Measurements from ENCODE around the gene C19orf67. TPM values are rescaled to one million over a fixed set of nuclear protein-coding genes. Genes with fewer than 3 reads are reported as not detected.
A peak's percentile ranks its signal among the peaks of the same experiment; 100 is the strongest.

Gene C19orf67
- total and polyA plus RNA-seq, 2 of the 13 experiments (the other 11 are each of a cell fraction or from before 2014, with no cell fraction given) = 0.11 to 0.32 TPM

DNA sequence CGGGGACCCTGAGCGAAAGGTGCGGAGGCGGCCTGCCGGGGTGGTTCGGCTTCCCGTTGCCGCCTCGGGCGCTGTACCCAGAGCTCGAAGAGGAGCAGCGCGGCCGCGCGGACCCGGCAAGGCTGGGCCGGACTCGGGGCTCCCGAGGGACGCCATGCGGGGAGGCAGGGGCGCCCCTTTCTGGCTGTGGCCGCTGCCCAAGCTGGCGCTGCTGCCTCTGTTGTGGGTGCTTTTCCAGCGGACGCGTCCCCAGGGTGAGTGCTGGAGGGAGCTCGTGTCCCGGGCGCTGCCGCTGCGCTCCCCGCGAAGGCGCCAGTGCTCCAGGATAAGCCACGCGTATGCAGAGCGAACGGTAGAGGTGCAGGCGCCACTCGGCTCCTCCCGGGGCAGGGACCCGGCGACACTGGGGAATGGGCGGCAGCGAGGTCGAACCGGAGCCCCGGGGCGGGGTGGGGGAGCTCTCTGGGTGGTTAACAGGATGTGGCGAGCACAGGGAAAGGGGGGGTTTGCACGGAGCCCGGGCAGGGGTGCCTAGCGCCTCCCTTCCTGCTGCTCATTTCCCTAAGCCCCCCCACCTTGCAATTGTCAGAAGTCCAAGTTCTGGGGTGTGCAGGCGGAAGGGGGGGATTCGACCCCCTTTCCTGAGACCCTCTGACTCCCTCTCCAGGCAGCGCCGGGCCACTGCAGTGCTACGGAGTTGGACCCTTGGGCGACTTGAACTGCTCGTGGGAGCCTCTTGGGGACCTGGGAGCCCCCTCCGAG is 53.7 kb downstream of the C19orf67 start, which contains the start of gene IL27RA (continued):
- TF ChIP-seq SAFB2 (CRISPR knock-in tag; IDR thresholded peaks at IDR 0.05; ENCODE audit: borderline replicate concordance, low read depth) (peak; percentile 88; the same call in 1 of the 2 replicates), NR2F1 (CRISPR knock-in tag; IDR thresholded peaks at IDR 0.05) (no peak), TGIF2 (CRISPR knock-in tag; IDR thresholded peaks at IDR 0.05) (no peak), FIP1L1 (IDR thresholded peaks at IDR 0.05; ENCODE audit: borderline replicate concordance, insufficient read depth, low read depth, low read length) (no peak), ZNF33B (CRISPR knock-in tag; IDR thresholded peaks at IDR 0.05) (peak; percentile 59), IRF2 (CRISPR knock-in tag; IDR thresholded peaks at IDR 0.05) (no peak; the same call in 1 of the 2 replicates), ATRX (CRISPR knock-in tag; IDR thresholded peaks at IDR 0.05; ENCODE audit: borderline replicate concordance) (no peak), ASH2L (IDR thresholded peaks at IDR 0.05; ENCODE audit: insufficient read length, low read depth, low read length) (no peak), MAFK (conservative IDR thresholded peaks at IDR 0.05 in 1 of 2, IDR thresholded peaks at IDR 0.05 in 1 of 2; ENCODE audit: low read length in 2 of 2) (no peak), HNRNPK (IDR thresholded peaks at IDR 0.05; ENCODE audit: low read depth, low read length, poor library complexity, severe bottlenecking) (peak; percentile 35), GATAD1 (CRISPR knock-in tag; IDR thresholded peaks at IDR 0.05) (no peak), XRCC5 (optimal IDR thresholded peaks at IDR 0.05; ENCODE audit: low read length) (peak; percentile 49)
- TF ChIP-seq, protein P1, sequence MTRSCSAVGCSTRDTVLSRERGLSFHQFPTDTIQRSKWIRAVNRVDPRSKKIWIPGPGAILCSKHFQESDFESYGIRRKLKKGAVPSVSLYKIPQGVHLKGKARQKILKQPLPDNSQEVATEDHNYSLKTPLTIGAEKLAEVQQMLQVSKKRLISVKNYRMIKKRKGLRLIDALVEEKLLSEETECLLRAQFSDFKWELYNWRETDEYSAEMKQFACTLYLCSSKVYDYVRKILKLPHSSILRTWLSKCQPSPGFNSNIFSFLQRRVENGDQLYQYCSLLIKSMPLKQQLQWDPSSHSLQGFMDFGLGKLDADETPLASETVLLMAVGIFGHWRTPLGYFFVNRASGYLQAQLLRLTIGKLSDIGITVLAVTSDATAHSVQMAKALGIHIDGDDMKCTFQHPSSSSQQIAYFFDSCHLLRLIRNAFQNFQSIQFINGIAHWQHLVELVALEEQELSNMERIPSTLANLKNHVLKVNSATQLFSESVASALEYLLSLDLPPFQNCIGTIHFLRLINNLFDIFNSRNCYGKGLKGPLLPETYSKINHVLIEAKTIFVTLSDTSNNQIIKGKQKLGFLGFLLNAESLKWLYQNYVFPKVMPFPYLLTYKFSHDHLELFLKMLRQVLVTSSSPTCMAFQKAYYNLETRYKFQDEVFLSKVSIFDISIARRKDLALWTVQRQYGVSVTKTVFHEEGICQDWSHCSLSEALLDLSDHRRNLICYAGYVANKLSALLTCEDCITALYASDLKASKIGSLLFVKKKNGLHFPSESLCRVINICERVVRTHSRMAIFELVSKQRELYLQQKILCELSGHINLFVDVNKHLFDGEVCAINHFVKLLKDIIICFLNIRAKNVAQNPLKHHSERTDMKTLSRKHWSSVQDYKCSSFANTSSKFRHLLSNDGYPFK (CRISPR knock-in tag; IDR thresholded peaks at IDR 0.05; ENCODE audit: borderline replicate concordance) = 0 out of 2 replicates have a peak, but pooled peaks have one; percentile 32
- TF ChIP-seq, protein P2, sequence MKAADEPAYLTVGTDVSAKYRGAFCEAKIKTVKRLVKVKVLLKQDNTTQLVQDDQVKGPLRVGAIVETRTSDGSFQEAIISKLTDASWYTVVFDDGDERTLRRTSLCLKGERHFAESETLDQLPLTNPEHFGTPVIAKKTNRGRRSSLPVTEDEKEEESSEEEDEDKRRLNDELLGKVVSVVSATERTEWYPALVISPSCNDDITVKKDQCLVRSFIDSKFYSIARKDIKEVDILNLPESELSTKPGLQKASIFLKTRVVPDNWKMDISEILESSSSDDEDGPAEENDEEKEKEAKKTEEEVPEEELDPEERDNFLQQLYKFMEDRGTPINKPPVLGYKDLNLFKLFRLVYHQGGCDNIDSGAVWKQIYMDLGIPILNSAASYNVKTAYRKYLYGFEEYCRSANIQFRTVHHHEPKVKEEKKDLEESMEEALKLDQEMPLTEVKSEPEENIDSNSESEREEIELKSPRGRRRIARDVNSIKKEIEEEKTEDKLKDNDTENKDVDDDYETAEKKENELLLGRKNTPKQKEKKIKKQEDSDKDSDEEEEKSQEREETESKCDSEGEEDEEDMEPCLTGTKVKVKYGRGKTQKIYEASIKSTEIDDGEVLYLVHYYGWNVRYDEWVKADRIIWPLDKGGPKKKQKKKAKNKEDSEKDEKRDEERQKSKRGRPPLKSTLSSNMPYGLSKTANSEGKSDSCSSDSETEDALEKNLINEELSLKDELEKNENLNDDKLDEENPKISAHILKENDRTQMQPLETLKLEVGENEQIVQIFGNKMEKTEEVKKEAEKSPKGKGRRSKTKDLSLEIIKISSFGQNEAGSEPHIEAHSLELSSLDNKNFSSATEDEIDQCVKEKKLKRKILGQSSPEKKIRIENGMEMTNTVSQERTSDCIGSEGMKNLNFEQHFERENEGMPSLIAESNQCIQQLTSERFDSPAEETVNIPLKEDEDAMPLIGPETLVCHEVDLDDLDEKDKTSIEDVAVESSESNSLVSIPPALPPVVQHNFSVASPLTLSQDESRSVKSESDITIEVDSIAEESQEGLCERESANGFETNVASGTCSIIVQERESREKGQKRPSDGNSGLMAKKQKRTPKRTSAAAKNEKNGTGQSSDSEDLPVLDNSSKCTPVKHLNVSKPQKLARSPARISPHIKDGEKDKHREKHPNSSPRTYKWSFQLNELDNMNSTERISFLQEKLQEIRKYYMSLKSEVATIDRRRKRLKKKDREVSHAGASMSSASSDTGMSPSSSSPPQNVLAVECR (CRISPR knock-in tag; IDR thresholded peaks at IDR 0.05; ENCODE audit: borderline replicate concordance) = peak; percentile 66
- TF ChIP-seq, protein P3, sequence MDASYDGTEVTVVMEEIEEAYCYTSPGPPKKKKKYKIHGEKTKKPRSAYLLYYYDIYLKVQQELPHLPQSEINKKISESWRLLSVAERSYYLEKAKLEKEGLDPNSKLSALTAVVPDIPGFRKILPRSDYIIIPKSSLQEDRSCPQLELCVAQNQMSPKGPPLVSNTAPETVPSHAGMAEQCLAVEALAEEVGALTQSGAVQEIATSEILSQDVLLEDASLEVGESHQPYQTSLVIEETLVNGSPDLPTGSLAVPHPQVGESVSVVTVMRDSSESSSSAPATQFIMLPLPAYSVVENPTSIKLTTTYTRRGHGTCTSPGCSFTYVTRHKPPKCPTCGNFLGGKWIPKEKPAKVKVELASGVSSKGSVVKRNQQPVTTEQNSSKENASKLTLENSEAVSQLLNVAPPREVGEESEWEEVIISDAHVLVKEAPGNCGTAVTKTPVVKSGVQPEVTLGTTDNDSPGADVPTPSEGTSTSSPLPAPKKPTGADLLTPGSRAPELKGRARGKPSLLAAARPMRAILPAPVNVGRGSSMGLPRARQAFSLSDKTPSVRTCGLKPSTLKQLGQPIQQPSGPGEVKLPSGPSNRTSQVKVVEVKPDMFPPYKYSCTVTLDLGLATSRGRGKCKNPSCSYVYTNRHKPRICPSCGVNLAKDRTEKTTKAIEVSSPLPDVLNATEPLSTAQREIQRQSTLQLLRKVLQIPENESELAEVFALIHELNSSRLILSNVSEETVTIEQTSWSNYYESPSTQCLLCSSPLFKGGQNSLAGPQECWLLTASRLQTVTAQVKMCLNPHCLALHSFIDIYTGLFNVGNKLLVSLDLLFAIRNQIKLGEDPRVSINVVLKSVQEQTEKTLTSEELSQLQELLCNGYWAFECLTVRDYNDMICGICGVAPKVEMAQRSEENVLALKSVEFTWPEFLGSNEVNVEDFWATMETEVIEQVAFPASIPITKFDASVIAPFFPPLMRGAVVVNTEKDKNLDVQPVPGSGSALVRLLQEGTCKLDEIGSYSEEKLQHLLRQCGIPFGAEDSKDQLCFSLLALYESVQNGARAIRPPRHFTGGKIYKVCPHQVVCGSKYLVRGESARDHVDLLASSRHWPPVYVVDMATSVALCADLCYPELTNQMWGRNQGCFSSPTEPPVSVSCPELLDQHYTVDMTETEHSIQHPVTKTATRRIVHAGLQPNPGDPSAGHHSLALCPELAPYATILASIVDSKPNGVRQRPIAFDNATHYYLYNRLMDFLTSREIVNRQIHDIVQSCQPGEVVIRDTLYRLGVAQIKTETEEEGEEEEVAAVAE (CRISPR knock-in tag; IDR thresholded peaks at IDR 0.05; ENCODE audit: borderline replicate concordance) = no peak
